Adrenal gland (tissue), 12 donors: ENCODE results near the gene ATF7IP. TPM values are rescaled to one million over a fixed set of nuclear protein-coding genes. Genes with fewer than 3 reads are reported as not detected.

Source experiments
- DNase-seq, 7 donors: peaks; one replicate each; pipeline ENCODE4 v3.0.0-alpha.2; 2019 to 2020
- H3K27ac ChIP-seq, 5 donors: fragments of 200-600 bp; sonication (generic) in 4 of 5; 1 replicate in 3 of 5; 2 replicates in 2 of 5; pipeline versions ENCODE4 v1.5.1 to v1.8.0; 2016 to 2020; ENCODE audit warnings: mild to moderate bottlenecking in 1 of 5
- H3K27me3 ChIP-seq: fragments of 200-600 bp; 2 replicates; pipeline ENCODE4 v1.8.0; 2021
- H3K36me3 ChIP-seq, 2 donors: fragments of 200-600 bp; replicated peaks in 1 of 2; 1 replicate in 1 of 2; 2 replicates in 1 of 2; pipeline versions ENCODE4 v1.5.1 to v1.8.0; 2018 to 2022
- H3K4me1 ChIP-seq, 2 donors: fragments of 200-600 bp; replicated peaks in 1 of 2; 1 replicate in 1 of 2; 2 replicates in 1 of 2; pipeline versions ENCODE4 v1.5.1 to v1.8.0; 2018 to 2021
- H3K4me3 ChIP-seq, 4 donors: fragments of 200-600 bp; sonication (generic) in 3 of 4; one replicate each; pipeline ENCODE4 v1.5.1; 2016 to 2018
- H3K9me3 ChIP-seq, 3 donors: fragments of 200-600 bp; sonication (generic) in 1 of 3; replicated peaks in 1 of 3; 1 replicate in 2 of 3; 2 replicates in 1 of 3; pipeline versions ENCODE4 v1.5.1 to v1.8.0; 2016 to 2021
- CTCF ChIP-seq, 6 experiments: fragments of 450-650 bp in 4 of 6; fragments of 200-600 bp in 2 of 6; sonication (generic) in 1 of 6; IDR thresholded peaks; 1 replicate in 5 of 6; 2 replicates in 1 of 6; pipeline versions ENCODE4 v1.5.1 to v1.8.0; 2016 to 2021; ENCODE audit warnings: antibody characterized with exemption in 6 of 6, mild to moderate bottlenecking in 2 of 6, moderate library complexity in 1 of 6
- POLR2A ChIP-seq, 2 donors: fragments of 450-650 bp; IDR thresholded peaks; one replicate each; pipeline ENCODE4 v1.6.1; 2017; ENCODE audit warnings: antibody characterized with exemption in 2 of 2, mild to moderate bottlenecking in 2 of 2, moderate library complexity in 1 of 2
- WGBS, 4 donors: extraction: QIAGEN DNeasy Blood & Tissue Kit in 2 of 4; methylation state at CpG; one replicate each; pipeline versions ENCODE4 v1.1.5 to v1.1.7; 2013 to 2017; 5-methylcytosine and 5-hydroxymethylcytosine counted together
- intact Hi-C, 2 donors: fragments of 100-400 bp; cut with DNase I; formaldehyde crosslinking; loops; one replicate each; pipeline versions ENCODE4 v1.14.1 to v1.15.0; 2022 to 2023
- polyA plus RNA-seq, 3 donors: library from polyadenylated mRNA; stranded (reverse); fragments of 200-250 nt in 2 of 3; fragments of 350-450 nt in 1 of 3; fragmentation: Illumina TruSeq in 1 of 3; extraction: RNeasy Lipid Tissue Mini Kit (QIAGEN cat#74804) in 1 of 3; gene quantifications; one replicate each; pipeline ENCODE4 v1.2.3, GENCODE V29; 2013 to 2014
- total RNA-seq, 9 donors: library from RNA; depleted of rRNA in 4 of 9; stranded (reverse); fragments of >200 nt in 4 of 9; fragments of 120-200 nt in 1 of 9; fragmentation: NEBNext Ultra II Directional in 1 of 9; extraction: Animal tissue kit (Norgen Biotek cat#: 25700) in 1 of 9; gene quantifications; one replicate each; pipeline versions ENCODE4 v1.1.0 to v1.2.4, GENCODE V29; 2013 to 2023
- donor health status: healthy with polysubstance abuse.
- donor health status: Bipolar disorder and iron deficiency.
- donor health status: DM: yes; HTN: yes; CAD: no.
- donor health status: DM: no; HTN: no; CAD: no.
- donor health status: DM: no; HTN: no; CAD: no.
- donor health status: DM: yes; HTN: yes; CAD: no.

ATF7IP gene
- total and polyA plus RNA-seq, 12 donors, result 8.5 to 101 (median 45.3) TPM

GRCh38 chr12:14387219-14387871 is 21.9 kb downstream of the ATF7IP start:
- intact Hi-C loops, result no loop called here
- H3K4me3 ChIP-seq, result peak overlapping the region in 1 of 4 donors; percentile 56

GRCh38 chr12:14390449-14390848 is 25.0 kb downstream of the ATF7IP start:
- peak overlapping the region in 1 of 5 donors; percentile 31 for H3K27ac ChIP-seq
- H3K4me1 ChIP-seq, result peaks cover 31 to 72% of the 10 kb centered on the region in 2 donors
- DNase-seq, result no peak
- TF ChIP-seq CTCF (IDR thresholded peaks at IDR 0.05) (no peak), POLR2A (IDR thresholded peaks at IDR 0.05) (no peak)
- intact Hi-C loops, result no loop called here
- WGBS, 4 donors, result 71 to 80% (median 75%) methylated on average over 3 of the region's 3 CpGs
- H3K27me3 ChIP-seq, result no peaks in the 10 kb centered on the region
- H3K4me3 ChIP-seq, result no peak overlapping the region
- H3K36me3 ChIP-seq, result no peaks in the 10 kb centered on the region
- H3K9me3 ChIP-seq, result no peaks in the 10 kb centered on the region

More at GRCh38 chr12:14387219-14387871, 21.9 kb downstream of the ATF7IP start:
- Histone ChIP-seq H3K27me3 (no peaks in the 10 kb centered on the region), H3K27ac (peak overlapping the region in 2 of 5 donors; percentile 52 to 79), H3K4me1 (peaks cover 22 to 72% of the 10 kb centered on the region in 2 donors), H3K36me3 (no peaks in the 10 kb centered on the region), H3K9me3 (no peaks in the 10 kb centered on the region)
- WGBS, 4 donors, result 42 to 69% (median 57%) methylated on average over 3 of the region's 3 CpGs
- no peak for TF ChIP-seq POLR2A (IDR thresholded peaks at IDR 0.05)
- no peak for TF ChIP-seq CTCF (IDR thresholded peaks at IDR 0.05)
- no peak for DNase-seq

GRCh38 chr12:14390870-14391530 is 25.5 kb downstream of the ATF7IP start:
- no peaks in the 10 kb centered on the region for H3K27me3 ChIP-seq
- H3K4me1 ChIP-seq, result peaks cover 31 to 72% of the 10 kb centered on the region in 2 donors
- no peak for TF ChIP-seq POLR2A (IDR thresholded peaks at IDR 0.05)
- TF ChIP-seq CTCF (IDR thresholded peaks at IDR 0.05), result no peak
- DNase-seq, result no peak
- H3K27ac ChIP-seq, result peak overlapping the region in 1 of 5 donors; percentile 31
- H3K9me3 ChIP-seq, result no peaks in the 10 kb centered on the region
- 29 to 36% (median 34%) methylated on average over 3 of the region's 3 CpGs for WGBS, 4 donors
- no peaks in the 10 kb centered on the region for H3K36me3 ChIP-seq
- H3K4me3 ChIP-seq, result no peak overlapping the region
- intact Hi-C loops, result no loop called here

- DNase-seq, result no peak
- intact Hi-C loops, result no loop called here
- 3 to 28% (median 24%) methylated on average over 1 of the region's 1 CpG for whole genome bisulfite sequencing, 4 donors
- peaks cover 0 to 4% (median 3%) of the 10 kb centered on the region in 3 donors for H3K9me3 ChIP-seq
- no peak for TF ChIP-seq POLR2A (IDR thresholded peaks at IDR 0.05)
- no peak for TF ChIP-seq CTCF (IDR thresholded peaks at IDR 0.05)
- peaks cover 31 to 70% of the 10 kb centered on the region in 2 donors for H3K4me1 ChIP-seq
- no peaks in the 10 kb centered on the region for H3K27me3 ChIP-seq
- H3K4me3 ChIP-seq, result peak overlapping the region in 1 of 4 donors; percentile 28
- peak overlapping the region in 4 of 5 donors; percentile 19 to 64 (median 58) for H3K27ac ChIP-seq
- no peaks in the 10 kb centered on the region for H3K36me3 ChIP-seq
These were observed 28.3 kb downstream of the ATF7IP start for GRCh38 chr12:14393751-14394150.
